ENCODE measurements around the gene KLF7. TPM values are rescaled to one million over a fixed set of nuclear protein-coding genes. Genes with fewer than 3 reads are reported as not detected.

The KLF7 gene
- total RNA-seq, 1 experiment from 2014 or later: 24.9 TPM

GRCh38 chr2:207184768-207185167 lies 19.0 kb upstream of the KLF7 start:
- Mint-ChIP-seq H3K27ac (ENCODE audit: unreplicated experiment) (no peak overlapping the region), H3K36me3 (ENCODE audit: insufficient read depth, unreplicated experiment) (no peaks in the 10 kb centered on the region), H3K27me3 (ENCODE audit: unreplicated experiment) (no peaks in the 10 kb centered on the region), H3K4me3 (ENCODE audit: low read depth, unreplicated experiment) (no peak overlapping the region), H3K4me1 (ENCODE audit: low read depth, unreplicated experiment) (no peaks in the 10 kb centered on the region), H3K9me3 (ENCODE audit: low read depth, unreplicated experiment) (no peaks in the 10 kb centered on the region)
- TF ChIP-seq, protein P1, sequence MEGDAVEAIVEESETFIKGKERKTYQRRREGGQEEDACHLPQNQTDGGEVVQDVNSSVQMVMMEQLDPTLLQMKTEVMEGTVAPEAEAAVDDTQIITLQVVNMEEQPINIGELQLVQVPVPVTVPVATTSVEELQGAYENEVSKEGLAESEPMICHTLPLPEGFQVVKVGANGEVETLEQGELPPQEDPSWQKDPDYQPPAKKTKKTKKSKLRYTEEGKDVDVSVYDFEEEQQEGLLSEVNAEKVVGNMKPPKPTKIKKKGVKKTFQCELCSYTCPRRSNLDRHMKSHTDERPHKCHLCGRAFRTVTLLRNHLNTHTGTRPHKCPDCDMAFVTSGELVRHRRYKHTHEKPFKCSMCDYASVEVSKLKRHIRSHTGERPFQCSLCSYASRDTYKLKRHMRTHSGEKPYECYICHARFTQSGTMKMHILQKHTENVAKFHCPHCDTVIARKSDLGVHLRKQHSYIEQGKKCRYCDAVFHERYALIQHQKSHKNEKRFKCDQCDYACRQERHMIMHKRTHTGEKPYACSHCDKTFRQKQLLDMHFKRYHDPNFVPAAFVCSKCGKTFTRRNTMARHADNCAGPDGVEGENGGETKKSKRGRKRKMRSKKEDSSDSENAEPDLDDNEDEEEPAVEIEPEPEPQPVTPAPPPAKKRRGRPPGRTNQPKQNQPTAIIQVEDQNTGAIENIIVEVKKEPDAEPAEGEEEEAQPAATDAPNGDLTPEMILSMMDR (IDR thresholded peaks at IDR 0.05; ENCODE audit: unreplicated experiment): no peak
- intact Hi-C loops (cut with micrococcal nuclease; ENCODE audit: unreplicated experiment): no loop called here
- CTCF ChIA-PET: no interaction called here
- no peak for DNase-seq
- no TSS peak for BruUV-seq (replicated peaks)

DNA sequence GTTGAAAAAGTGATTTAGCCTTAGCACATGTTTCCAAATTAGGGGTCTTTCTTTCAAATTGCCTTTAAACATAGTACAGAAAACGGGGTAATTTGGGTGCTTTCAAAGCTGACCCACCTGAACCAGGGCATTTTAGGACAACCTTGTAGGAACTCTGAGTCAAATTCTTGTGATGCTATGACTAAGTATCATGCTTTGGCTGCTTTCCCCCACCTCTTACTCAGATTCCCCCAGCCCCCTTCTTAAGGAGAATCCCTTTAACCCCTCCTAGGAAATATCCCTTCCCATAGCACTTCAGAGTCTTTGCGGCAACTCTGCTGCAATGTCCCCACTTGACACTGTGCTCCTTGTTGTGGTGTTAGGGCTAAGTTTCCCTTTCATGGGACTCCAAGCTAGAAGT lies 18.6 kb upstream of the KLF7 start:
- CTCF ChIA-PET: no interaction called here
- Mint-ChIP-seq H3K9me3 (ENCODE audit: low read depth, unreplicated experiment) (no peaks in the 10 kb centered on the region), H3K27me3 (ENCODE audit: unreplicated experiment) (no peaks in the 10 kb centered on the region), H3K27ac (ENCODE audit: unreplicated experiment) (no peak overlapping the region), H3K4me1 (ENCODE audit: low read depth, unreplicated experiment) (no peaks in the 10 kb centered on the region), H3K36me3 (ENCODE audit: insufficient read depth, unreplicated experiment) (no peaks in the 10 kb centered on the region), H3K4me3 (ENCODE audit: low read depth, unreplicated experiment) (no peak overlapping the region)
- TF ChIP-seq, protein P1 (IDR thresholded peaks at IDR 0.05; ENCODE audit: unreplicated experiment): no peak
- DNase-seq: no peak
- intact Hi-C loops (cut with micrococcal nuclease; ENCODE audit: unreplicated experiment): no loop called here
- no TSS peak for BruUV-seq (replicated peaks)

DNA sequence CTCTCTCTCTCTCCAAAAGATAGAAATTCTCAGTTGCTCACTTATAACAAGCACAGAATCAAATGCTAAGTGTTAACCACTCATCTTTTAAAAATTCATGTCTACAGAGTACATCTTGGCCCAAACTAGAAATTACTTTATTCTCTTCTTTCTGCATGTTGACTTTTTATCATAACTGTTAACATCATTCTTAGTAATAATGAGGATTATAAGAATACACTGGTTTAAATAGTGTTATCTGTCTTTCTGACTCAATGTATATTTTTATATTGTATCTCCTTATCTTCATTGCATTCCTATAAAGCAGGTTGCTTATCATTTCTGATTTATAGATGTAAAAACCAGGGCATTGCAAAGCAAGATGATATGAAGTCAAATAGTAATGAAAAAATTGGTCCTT lies 17.8 kb upstream of the KLF7 start:
- no peak overlapping the region for H3K4me3 Mint-ChIP-seq (ENCODE audit: low read depth, unreplicated experiment)
- CTCF ChIA-PET: no interaction called here
- H3K4me1 Mint-ChIP-seq (ENCODE audit: low read depth, unreplicated experiment): no peaks in the 10 kb centered on the region
- intact Hi-C loops (cut with micrococcal nuclease; ENCODE audit: unreplicated experiment): no loop called here
- H3K27ac Mint-ChIP-seq (ENCODE audit: unreplicated experiment): no peak overlapping the region
- no peak for DNase-seq
- no peaks in the 10 kb centered on the region for H3K27me3 Mint-ChIP-seq (ENCODE audit: unreplicated experiment)
- H3K36me3 Mint-ChIP-seq (ENCODE audit: insufficient read depth, unreplicated experiment): no peaks in the 10 kb centered on the region
- H3K9me3 Mint-ChIP-seq (ENCODE audit: low read depth, unreplicated experiment): no peaks in the 10 kb centered on the region
- BruUV-seq (replicated peaks): no TSS peak
- TF ChIP-seq, protein P1 (IDR thresholded peaks at IDR 0.05; ENCODE audit: unreplicated experiment): no peak

- Mint-ChIP-seq H3K27me3 (ENCODE audit: unreplicated experiment) (no peaks in the 10 kb centered on the region), H3K4me1 (ENCODE audit: low read depth, unreplicated experiment) (no peaks in the 10 kb centered on the region), H3K27ac (ENCODE audit: unreplicated experiment) (no peak overlapping the region)
Observed at GRCh38 chr2:207182911-207183310, 17.2 kb upstream of the KLF7 start.

More at GRCh38 chr2:207182911-207183310, 17.2 kb upstream of the KLF7 start:
- TF ChIP-seq, protein P1 (IDR thresholded peaks at IDR 0.05; ENCODE audit: unreplicated experiment): no peak
- no TSS peak for BruUV-seq (replicated peaks)
- no peaks in the 10 kb centered on the region for H3K9me3 Mint-ChIP-seq (ENCODE audit: low read depth, unreplicated experiment)
- intact Hi-C loops (cut with micrococcal nuclease; ENCODE audit: unreplicated experiment): no loop called here
- H3K36me3 Mint-ChIP-seq (ENCODE audit: insufficient read depth, unreplicated experiment): no peaks in the 10 kb centered on the region
- no peak for DNase-seq
- H3K4me3 Mint-ChIP-seq (ENCODE audit: low read depth, unreplicated experiment): no peak overlapping the region
- CTCF ChIA-PET: no interaction called here

Measured in Calu3 (cell line).